ENCODE measurements around the gene SPSB2. TPM values are rescaled to one million over a fixed set of nuclear protein-coding genes. Genes with fewer than 3 reads are reported as not detected.

Gene SPSB2, protein sequence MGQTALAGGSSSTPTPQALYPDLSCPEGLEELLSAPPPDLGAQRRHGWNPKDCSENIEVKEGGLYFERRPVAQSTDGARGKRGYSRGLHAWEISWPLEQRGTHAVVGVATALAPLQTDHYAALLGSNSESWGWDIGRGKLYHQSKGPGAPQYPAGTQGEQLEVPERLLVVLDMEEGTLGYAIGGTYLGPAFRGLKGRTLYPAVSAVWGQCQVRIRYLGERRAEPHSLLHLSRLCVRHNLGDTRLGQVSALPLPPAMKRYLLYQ
- 3.2 TPM for total RNA-seq
- 1 to 10 TPM; 3.9 to 8.4 (median 6.8) TPM for polyA plus RNA-seq (ENCODE audit: insufficient read depth in 1 of 8, insufficient read length in 8 of 8, low replicate concordance in 1 of 8)
- long read RNA-seq, donor 1, partial matches to known transcripts, result 0 of 1 reads
- long read RNA-seq, donor 1, other reads (novel, unspliced or antisense), result 0 of 1 reads
- long read RNA-seq, donor 2, result 0 reads
- long read RNA-seq, donor 3, partial matches to known transcripts, result 162 of 163 reads
- long read RNA-seq, donor 3, other reads (novel, unspliced or antisense), result 0 of 163 reads
- long read RNA-seq, donor 4, result 0 reads
- long read RNA-seq, donor 5, partial matches to known transcripts, result 99 of 132 reads
- long read RNA-seq, donor 5, other reads (novel, unspliced or antisense), result 29 of 132 reads
- long read RNA-seq, donor 6, partial matches to known transcripts, result 0 of 1 reads
- long read RNA-seq, donor 6, other reads (novel, unspliced or antisense), result 0 of 1 reads
- long read RNA-seq, donor 7, result 0 reads
- long read RNA-seq, donor 8, result 0 reads
- long read RNA-seq, donor 9, partial matches to known transcripts, result 5 of 5 reads
- long read RNA-seq, donor 9, other reads (novel, unspliced or antisense), result 0 of 5 reads
- long read RNA-seq, donor 10, partial matches to known transcripts, result 0 of 1 reads
- long read RNA-seq, donor 10, other reads (novel, unspliced or antisense), result 0 of 1 reads
- long read RNA-seq, donor 11, result 0 reads

DNA sequence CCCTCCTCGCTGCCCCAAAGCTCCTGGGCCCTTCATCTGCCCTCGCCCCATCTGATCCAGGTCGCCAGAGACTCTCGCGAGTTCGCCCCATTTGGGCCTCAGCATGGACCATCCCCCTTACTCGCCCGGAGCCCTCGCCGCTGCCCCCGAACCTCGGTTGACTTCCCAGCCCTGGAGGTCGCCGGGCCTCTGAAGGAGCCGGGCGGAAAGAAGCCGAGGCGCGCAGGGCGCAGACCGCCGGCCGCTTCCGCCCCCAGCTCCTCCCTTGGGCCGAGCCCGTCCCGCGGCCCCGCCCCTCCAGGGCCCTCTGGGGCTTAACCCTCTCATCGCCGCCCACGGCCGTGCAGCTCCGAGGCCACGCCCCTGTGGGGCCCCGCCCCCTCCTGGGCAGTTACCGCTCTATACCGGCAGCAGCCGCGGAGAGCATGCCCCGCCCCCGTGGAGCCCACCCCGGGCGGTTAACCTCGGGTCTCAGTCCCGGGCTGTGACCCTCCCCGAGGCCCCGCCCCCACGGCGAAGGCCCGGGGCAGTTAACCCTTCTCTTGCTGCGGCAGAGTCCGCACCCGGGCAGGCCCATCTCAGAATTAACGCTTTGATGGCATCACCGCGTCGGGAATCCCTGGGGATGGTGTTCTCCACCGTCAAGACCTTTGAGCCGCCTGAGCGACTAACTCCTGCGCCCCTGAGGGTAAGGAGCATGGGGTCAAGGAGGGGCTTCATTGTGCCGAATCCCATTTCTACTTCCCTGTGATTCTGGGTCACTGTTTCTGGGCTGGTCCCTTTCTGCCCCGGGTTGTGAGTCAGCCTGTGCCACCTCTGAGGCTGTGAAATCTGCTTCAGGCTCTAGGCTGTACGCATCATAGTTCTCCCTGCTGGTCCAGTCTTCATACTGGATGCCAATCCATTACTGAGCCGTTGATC is at the start of gene SPSB2:
TSS of gene SPSB2 (minus strand) at position 210 of the 921 bp plus-strand sequence. CDS start 402 bp downstream, outside the sequence.
- Histone ChIP-seq H3K36me3 (ENCODE audit: control insufficient read depth, insufficient read depth, low read length) (peaks cover 35% of the 10 kb centered on the region), H3K9me3 (replicated peaks; ENCODE audit: control insufficient read depth, low read depth, low read length) (no peaks in the 10 kb centered on the region), H3K27me3 (ENCODE audit: control insufficient read depth, insufficient read depth, low read length) (no peaks in the 10 kb centered on the region), H3K4me1 (ENCODE audit: control insufficient read depth, insufficient read depth, low read length) (peaks cover 42% of the 10 kb centered on the region), H3K27ac (ENCODE audit: low read length) (peak within 1 kb of the TSS; percentile 93), H3K4me3 (ENCODE audit: low read length) (peak within 1 kb of the TSS; percentile 84)
- WGBS (ENCODE audit: insufficient coverage), result 1% methylated on average over 57 of the region's 66 CpGs
- peak; percentile 98 for DNase-seq

DNA sequence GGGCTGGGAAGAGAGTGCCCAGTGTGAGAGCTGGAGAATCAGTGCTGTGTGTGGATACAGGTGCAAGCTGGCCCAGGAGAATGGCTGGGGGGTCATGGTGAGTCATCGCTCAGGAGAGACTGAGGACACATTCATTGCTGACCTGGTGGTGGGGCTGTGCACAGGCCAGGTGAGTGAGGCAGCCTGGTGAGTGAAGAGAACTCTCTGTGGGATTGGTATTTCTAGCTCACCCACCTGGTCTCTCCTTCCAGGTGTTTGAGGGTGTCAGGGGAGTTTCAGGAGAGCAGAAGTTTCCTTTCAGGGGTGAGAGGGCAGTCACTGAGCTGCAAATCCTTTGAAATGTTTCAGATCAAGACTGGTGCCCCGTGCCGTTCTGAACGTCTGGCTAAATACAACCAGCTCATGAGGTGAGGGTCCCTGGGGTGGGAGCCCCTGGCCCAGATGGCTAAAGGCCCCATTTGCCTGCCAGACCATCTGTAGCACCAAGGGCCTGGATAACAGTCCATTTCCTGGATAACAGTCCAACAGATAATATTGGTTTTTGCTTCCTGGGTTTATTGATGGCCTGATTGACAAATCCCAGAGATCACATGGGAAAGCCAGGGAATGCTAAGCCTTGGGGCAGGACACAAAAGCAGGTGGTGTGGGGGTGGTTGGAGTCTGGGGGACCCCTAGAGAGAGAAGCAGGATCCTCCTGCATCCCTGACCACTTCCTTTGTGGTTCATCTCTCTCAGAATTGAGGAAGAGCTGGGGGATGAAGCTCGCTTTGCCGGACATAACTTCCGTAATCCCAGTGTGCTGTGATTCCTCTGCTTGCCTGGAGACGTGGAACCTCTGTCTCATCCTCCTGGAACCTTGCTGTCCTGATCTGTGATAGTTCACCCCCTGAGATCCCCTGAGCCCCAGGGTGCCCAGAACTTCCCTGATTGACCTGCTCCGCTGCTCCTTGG is 49.2 kb upstream of the SPSB2 start:
- Histone ChIP-seq H3K27ac (ENCODE audit: low read length) (no peak overlapping the region), H3K36me3 (ENCODE audit: control insufficient read depth, insufficient read depth, low read length) (peaks cover 8% of the 10 kb centered on the region), H3K9me3 (replicated peaks; ENCODE audit: control insufficient read depth, low read depth, low read length) (no peaks in the 10 kb centered on the region), H3K4me1 (ENCODE audit: control insufficient read depth, insufficient read depth, low read length) (peaks cover 36% of the 10 kb centered on the region), H3K27me3 (ENCODE audit: control insufficient read depth, insufficient read depth, low read length) (no peaks in the 10 kb centered on the region), H3K4me3 (ENCODE audit: low read length) (no peak overlapping the region)
- DNase-seq, result no peak
- WGBS (ENCODE audit: insufficient coverage), result 52% methylated on average over 8 of the region's 9 CpGs

- 85% methylated on average over 5 of the region's 7 CpGs for WGBS (ENCODE audit: insufficient coverage)
Measured at GRCh38 chr12:6921539-6921938, 48.4 kb upstream of the SPSB2 start.

DNA sequence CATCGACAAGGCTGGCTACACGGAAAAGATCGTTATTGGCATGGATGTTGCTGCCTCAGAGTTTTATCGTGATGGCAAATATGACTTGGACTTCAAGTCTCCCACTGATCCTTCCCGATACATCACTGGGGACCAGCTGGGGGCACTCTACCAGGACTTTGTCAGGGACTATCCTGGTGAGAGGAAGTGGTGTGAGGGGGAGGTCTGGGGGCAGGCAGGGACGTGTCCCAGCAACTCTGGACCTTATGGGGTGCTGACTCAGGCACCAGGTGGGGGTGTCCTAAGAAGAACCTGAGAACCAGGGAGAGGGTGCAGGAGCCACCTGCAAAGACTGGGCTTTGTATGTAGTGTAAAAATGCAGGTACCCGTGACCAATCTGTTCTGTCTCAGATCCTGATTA is 46.5 kb upstream of the SPSB2 start:
- no peak for DNase-seq
- no peaks in the 10 kb centered on the region for H3K9me3 ChIP-seq (replicated peaks; ENCODE audit: control insufficient read depth, low read depth, low read length)
- peaks cover 11% of the 10 kb centered on the region for H3K27me3 ChIP-seq (ENCODE audit: control insufficient read depth, insufficient read depth, low read length)
- peaks cover 8% of the 10 kb centered on the region for H3K36me3 ChIP-seq (ENCODE audit: control insufficient read depth, insufficient read depth, low read length)
- 6% methylated on average over 2 of the region's 7 CpGs for WGBS (ENCODE audit: insufficient coverage)
- H3K27ac ChIP-seq (ENCODE audit: low read length), result no peak overlapping the region
- H3K4me1 ChIP-seq (ENCODE audit: control insufficient read depth, insufficient read depth, low read length), result peaks cover 17% of the 10 kb centered on the region
- no peak overlapping the region for H3K4me3 ChIP-seq (ENCODE audit: low read length)

More at GRCh38 chr12:6921539-6921938, 48.4 kb upstream of the SPSB2 start:
- Histone ChIP-seq H3K36me3 (ENCODE audit: control insufficient read depth, insufficient read depth, low read length) (peaks cover 8% of the 10 kb centered on the region), H3K4me1 (ENCODE audit: control insufficient read depth, insufficient read depth, low read length) (peaks cover 29% of the 10 kb centered on the region), H3K27ac (ENCODE audit: low read length) (no peak overlapping the region), H3K27me3 (ENCODE audit: control insufficient read depth, insufficient read depth, low read length) (no peaks in the 10 kb centered on the region), H3K9me3 (replicated peaks; ENCODE audit: control insufficient read depth, low read depth, low read length) (no peaks in the 10 kb centered on the region), H3K4me3 (ENCODE audit: low read length) (no peak overlapping the region)
- no peak for DNase-seq

DNA sequence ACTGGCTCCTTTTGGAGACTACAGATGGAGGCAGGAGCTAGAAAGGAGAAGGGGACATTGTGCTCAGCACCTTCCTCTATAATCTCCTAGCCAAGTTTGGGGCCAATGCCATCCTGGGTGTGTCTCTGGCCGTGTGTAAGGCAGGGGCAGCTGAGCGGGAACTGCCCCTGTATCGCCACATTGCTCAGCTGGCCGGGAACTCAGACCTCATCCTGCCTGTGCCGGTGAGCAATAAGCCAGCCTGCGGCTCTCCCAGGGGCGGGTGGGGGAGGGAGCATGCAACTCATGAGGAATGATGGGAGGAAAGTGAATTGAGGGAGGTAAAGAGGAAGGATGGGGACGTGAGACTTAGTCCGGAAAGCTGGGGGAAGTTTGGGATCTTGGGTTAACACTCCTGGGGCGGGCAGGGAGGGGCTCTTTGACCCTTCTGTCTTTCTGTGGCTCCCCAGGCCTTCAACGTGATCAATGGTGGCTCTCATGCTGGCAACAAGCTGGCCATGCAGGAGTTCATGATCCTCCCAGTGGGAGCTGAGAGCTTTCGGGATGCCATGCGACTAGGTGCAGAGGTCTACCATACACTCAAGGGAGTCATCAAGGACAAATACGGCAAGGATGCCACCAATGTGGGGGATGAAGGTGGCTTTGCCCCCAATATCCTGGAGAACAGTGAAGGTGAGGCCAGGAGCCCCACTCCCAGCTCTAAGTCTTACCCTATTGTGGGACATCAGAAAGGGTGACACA is 44.6 kb upstream of the SPSB2 start:
- DNase-seq, result no peak
- 58% methylated on average over 14 of the region's 14 CpGs for WGBS (ENCODE audit: insufficient coverage)
- Histone ChIP-seq H3K27me3 (ENCODE audit: control insufficient read depth, insufficient read depth, low read length) (peaks cover 27% of the 10 kb centered on the region), H3K27ac (ENCODE audit: low read length) (no peak overlapping the region), H3K9me3 (replicated peaks; ENCODE audit: control insufficient read depth, low read depth, low read length) (no peaks in the 10 kb centered on the region), H3K36me3 (ENCODE audit: control insufficient read depth, insufficient read depth, low read length) (no peaks in the 10 kb centered on the region), H3K4me1 (ENCODE audit: control insufficient read depth, insufficient read depth, low read length) (peaks cover 13% of the 10 kb centered on the region), H3K4me3 (ENCODE audit: low read length) (no peak overlapping the region)

- Histone ChIP-seq H3K4me1 (ENCODE audit: control insufficient read depth, insufficient read depth, low read length) (peaks cover 13% of the 10 kb centered on the region), H3K4me3 (ENCODE audit: low read length) (no peak overlapping the region), H3K27me3 (ENCODE audit: control insufficient read depth, insufficient read depth, low read length) (peaks cover 33% of the 10 kb centered on the region), H3K36me3 (ENCODE audit: control insufficient read depth, insufficient read depth, low read length) (no peaks in the 10 kb centered on the region), H3K9me3 (replicated peaks; ENCODE audit: control insufficient read depth, low read depth, low read length) (no peaks in the 10 kb centered on the region), H3K27ac (ENCODE audit: low read length) (no peak overlapping the region)
- 74% methylated on average over 7 of the region's 11 CpGs for WGBS (ENCODE audit: insufficient coverage)
- DNase-seq, result no peak
Measured at GRCh38 chr12:6916426-6917200, 43.5 kb upstream of the SPSB2 start.

GRCh38 chr12:6915789-6916285 is 42.7 kb upstream of the SPSB2 start:
- WGBS (ENCODE audit: insufficient coverage), result 82% methylated on average over 10 of the region's 14 CpGs
- no peaks in the 10 kb centered on the region for H3K9me3 ChIP-seq (replicated peaks; ENCODE audit: control insufficient read depth, low read depth, low read length)
- H3K4me1 ChIP-seq (ENCODE audit: control insufficient read depth, insufficient read depth, low read length), result peaks cover 13% of the 10 kb centered on the region
- DNase-seq, result no peak
- no peaks in the 10 kb centered on the region for H3K36me3 ChIP-seq (ENCODE audit: control insufficient read depth, insufficient read depth, low read length)
- no peak overlapping the region for H3K27ac ChIP-seq (ENCODE audit: low read length)
- no peak overlapping the region for H3K4me3 ChIP-seq (ENCODE audit: low read length)
- H3K27me3 ChIP-seq (ENCODE audit: control insufficient read depth, insufficient read depth, low read length), result peaks cover 36% of the 10 kb centered on the region
